ENCODE data around the gene RBM26.
A peak's percentile ranks its signal among the peaks of the same experiment; 100 is the strongest.

RBM26 gene

GRCh38 chr13:79405831-79406596 is at the start of gene RBM26:
RBM26 (minus strand) TSS chr13:79406255; CDS start chr13:79405774, 481 bp downstream.
- DNase-seq (ENCODE audit: low spot score) = peak; percentile 89

GRCh38 chr13:79455331-79455730 is 49.3 kb upstream of the RBM26 start:
- no peak for DNase-seq (ENCODE audit: low spot score)

GRCh38 chr13:79452239-79452913 is 46.3 kb upstream of the RBM26 start:
- no peak for DNase-seq (ENCODE audit: low spot score)

GRCh38 chr13:79451500-79451962 is 45.5 kb upstream of the RBM26 start:
- peak; percentile 8 for DNase-seq (ENCODE audit: low spot score)

- DNase-seq (ENCODE audit: low spot score) = no peak
Observed at GRCh38 chr13:79450110-79450509, 44.1 kb upstream of the RBM26 start.

GRCh38 chr13:79448413-79448812 is 42.4 kb upstream of the RBM26 start:
- no peak for DNase-seq (ENCODE audit: low spot score)

GRCh38 chr13:79447741-79448140 is 41.7 kb upstream of the RBM26 start:
- DNase-seq (ENCODE audit: low spot score) = no peak

- DNase-seq (ENCODE audit: low spot score) = no peak
Observed at GRCh38 chr13:79447141-79447540, 41.1 kb upstream of the RBM26 start.

GRCh38 chr13:79445968-79446645 is 40.1 kb upstream of the RBM26 start:
- DNase-seq (ENCODE audit: low spot score) = no peak

- no peak for DNase-seq (ENCODE audit: low spot score)
Observed at GRCh38 chr13:79442706-79443105, 36.7 kb upstream of the RBM26 start.

- no peak for DNase-seq (ENCODE audit: low spot score)
Observed at GRCh38 chr13:79442221-79442620, 36.2 kb upstream of the RBM26 start.

GRCh38 chr13:79440958-79441528 is 35.0 kb upstream of the RBM26 start:
- DNase-seq (ENCODE audit: low spot score) = no peak

- DNase-seq (ENCODE audit: low spot score) = no peak
Observed at GRCh38 chr13:79439275-79439674, 33.2 kb upstream of the RBM26 start.

- DNase-seq (ENCODE audit: low spot score) = no peak
Observed at GRCh38 chr13:79435561-79435990, 29.5 kb upstream of the RBM26 start.

- DNase-seq (ENCODE audit: low spot score) = no peak
Observed at GRCh38 chr13:79434556-79434955, 28.5 kb upstream of the RBM26 start.

GRCh38 chr13:79432992-79433391 is 26.9 kb upstream of the RBM26 start:
- DNase-seq (ENCODE audit: low spot score) = no peak

GRCh38 chr13:79432086-79432485 is 26.0 kb upstream of the RBM26 start:
- no peak for DNase-seq (ENCODE audit: low spot score)

- DNase-seq (ENCODE audit: low spot score) = no peak
Observed at GRCh38 chr13:79429309-79429708, 23.3 kb upstream of the RBM26 start.

- no peak for DNase-seq (ENCODE audit: low spot score)
Observed at GRCh38 chr13:79427883-79428282, 21.8 kb upstream of the RBM26 start.

GRCh38 chr13:79427265-79427664 is 21.2 kb upstream of the RBM26 start:
- no peak for DNase-seq (ENCODE audit: low spot score)

GRCh38 chr13:79423801-79424642 is 18.0 kb upstream of the RBM26 start:
- DNase-seq (ENCODE audit: low spot score) = peak; percentile 22

GRCh38 chr13:79423340-79423739 is 17.3 kb upstream of the RBM26 start:
- no peak for DNase-seq (ENCODE audit: low spot score)
